ENCODE measurements around the gene PRKD1. TPM values are rescaled to one million over a fixed set of nuclear protein-coding genes. Genes with fewer than 3 reads are reported as not detected.

Gene PRKD1
- total RNA-seq, 1 experiment from 2014 or later: not detected

DNA sequence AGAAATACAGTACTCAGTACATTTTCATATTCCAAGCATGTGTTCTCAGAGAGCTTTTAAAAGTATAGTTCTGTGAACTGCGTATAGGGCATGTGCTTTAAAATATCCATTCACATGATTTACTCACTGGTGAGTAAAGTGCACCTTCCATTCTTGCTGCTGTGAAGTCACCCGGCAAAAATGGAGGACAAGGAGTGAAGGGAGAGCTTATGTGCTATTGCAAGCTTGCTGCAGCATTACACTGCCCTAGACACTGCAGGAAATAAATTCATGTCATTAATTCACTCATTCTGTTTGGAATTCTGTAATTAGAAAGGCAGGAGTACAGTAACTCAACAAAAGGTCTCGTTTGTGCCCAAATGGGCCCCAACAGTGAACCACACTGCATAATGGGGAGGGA lies 347.8 kb downstream of the PRKD1 start:
- peaks cover 8 to 27% of the 10 kb centered on the region in 2 experiments; a peak in 2 of 4 replicates for H3K9me3 ChIP-seq (ENCODE audit: control insufficient read depth in 1 of 2, insufficient read depth in 1 of 2, low read depth in 1 of 2, low read length in 2 of 2)
- ChIA-PET RAD21 (ENCODE audit: low non-redundant PET in 1 of 2, low total read pairs in 2 of 2, uncharacterized antibody in 2 of 2, unreplicated experiment in 2 of 2) (no interaction called here), CTCF (no interaction called here), POLR2A (no interaction called here)
- TF ChIP-seq TCF7L2 (IDR thresholded peaks at IDR 0.05; ENCODE audit: borderline replicate concordance, extremely low read depth, insufficient read depth, insufficient read length) (no peak), FOSL1 (IDR thresholded peaks at IDR 0.05; ENCODE audit: low read depth) (no peak), POLR2AphosphoS5 (IDR thresholded peaks at IDR 0.05; ENCODE audit: low read depth, low read length) (no peak), YY1 (IDR thresholded peaks at IDR 0.05; ENCODE audit: extremely low read depth, insufficient replicate concordance, low read depth, low read length) (no peak), SRF (IDR thresholded peaks at IDR 0.05; ENCODE audit: low read depth) (no peak), EZH2 (IDR thresholded peaks at IDR 0.05) (no peak), CBX3 (IDR thresholded peaks at IDR 0.05; ENCODE audit: low read depth) (no peak), POLR2A (IDR thresholded peaks at IDR 0.05; ENCODE audit: borderline replicate concordance, extremely low read depth, insufficient read depth, insufficient read length) (no peak), SIN3A (IDR thresholded peaks at IDR 0.05; ENCODE audit: low read depth) (no peak), EZH2phosphoT487 (IDR thresholded peaks at IDR 0.05; ENCODE audit: borderline replicate concordance) (no peak), JUND (IDR thresholded peaks at IDR 0.05) (no peak)
- TF ChIP-seq, protein P1, sequence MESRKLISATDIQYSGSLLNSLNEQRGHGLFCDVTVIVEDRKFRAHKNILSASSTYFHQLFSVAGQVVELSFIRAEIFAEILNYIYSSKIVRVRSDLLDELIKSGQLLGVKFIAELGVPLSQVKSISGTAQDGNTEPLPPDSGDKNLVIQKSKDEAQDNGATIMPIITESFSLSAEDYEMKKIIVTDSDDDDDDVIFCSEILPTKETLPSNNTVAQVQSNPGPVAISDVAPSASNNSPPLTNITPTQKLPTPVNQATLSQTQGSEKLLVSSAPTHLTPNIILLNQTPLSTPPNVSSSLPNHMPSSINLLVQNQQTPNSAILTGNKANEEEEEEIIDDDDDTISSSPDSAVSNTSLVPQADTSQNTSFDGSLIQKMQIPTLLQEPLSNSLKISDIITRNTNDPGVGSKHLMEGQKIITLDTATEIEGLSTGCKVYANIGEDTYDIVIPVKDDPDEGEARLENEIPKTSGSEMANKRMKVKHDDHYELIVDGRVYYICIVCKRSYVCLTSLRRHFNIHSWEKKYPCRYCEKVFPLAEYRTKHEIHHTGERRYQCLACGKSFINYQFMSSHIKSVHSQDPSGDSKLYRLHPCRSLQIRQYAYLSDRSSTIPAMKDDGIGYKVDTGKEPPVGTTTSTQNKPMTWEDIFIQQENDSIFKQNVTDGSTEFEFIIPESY (IDR thresholded peaks at IDR 0.05; ENCODE audit: extremely low read depth, insufficient replicate concordance, low read length): no peak
- BruUV-seq (replicated peaks): no TSS peak
- H3K9ac ChIP-seq (ENCODE audit: low read length): no peak overlapping the region
- intact Hi-C loops (cut with micrococcal nuclease): no loop called here
- H3K27me3 ChIP-seq (ENCODE audit: insufficient read depth, low read length): no peaks in the 10 kb centered on the region
- no peaks in the 10 kb centered on the region for H3K79me2 ChIP-seq (ENCODE audit: insufficient read depth, low read length)
- no peak overlapping the region for H3K27ac ChIP-seq (ENCODE audit: low read depth, low read length)
- no peaks in the 10 kb centered on the region for H3K4me1 ChIP-seq (ENCODE audit: control insufficient read depth in 1 of 2, insufficient read depth in 2 of 2, low read length in 2 of 2)
- H2AFZ ChIP-seq (ENCODE audit: low read depth, low read length, poor library complexity, severe bottlenecking): no peak overlapping the region
- H3K9me2 ChIP-seq (ENCODE audit: insufficient read depth): no peaks in the 10 kb centered on the region
- no peak for DNase-seq (ENCODE audit: low read depth, low spot score)
- H3K4me2 ChIP-seq (ENCODE audit: low read length): no peak overlapping the region
- no peak for ATAC-seq
- H3K4me3 ChIP-seq (replicated peaks in 1 of 2; ENCODE audit: low read depth in 1 of 2, low read length in 2 of 2): no peak overlapping the region
- no peaks in the 10 kb centered on the region for H3K36me3 ChIP-seq (ENCODE audit: control insufficient read depth in 1 of 2, insufficient read depth in 2 of 2, low read length in 2 of 2)
- H4K20me1 ChIP-seq (ENCODE audit: insufficient read depth): no peaks in the 10 kb centered on the region

Measured in HCT116 (cell line).